ENCODE results near the gene MMP14.

GRCh38 chr14:22829661-22830442, 6.5 kb upstream of the MMP14 start, which contains the start of gene MRPL52:
- TF ChIP-seq CTCF (IDR thresholded peaks at IDR 0.05) (no peak), POLR2AphosphoS5 (IDR thresholded peaks at IDR 0.05) (peak; percentile 38 to 51 (median 44))
